Stimulated activated CD4-positive, alpha-beta T cell treated with anti-CD3 and anti-CD28 coated beads, TNF-alpha, amount 100 ng/mL, for 48 hours (primary cell): ENCODE data around the gene PYGB.
"Not testable (repeated sequence)": the region's sequence is repeated elsewhere in the genome, so short reads cannot be mapped to it uniquely, and the experiment has no call there.

Experiments
- DNase-seq, 3 donors: peaks; one replicate each; pipeline ENCODE4 v3.0.0-alpha.2; 2020; ENCODE audit warnings: low read depth in 3 of 3

The PYGB gene

GRCh38 chr20:25230166-25230831, 17.6 kb upstream of the PYGB start:
- DNase-seq = no peak

- no peak for DNase-seq
These were observed 14.7 kb upstream of the PYGB start for GRCh38 chr20:25233016-25233772.

- not testable (repeated sequence) for DNase-seq
These were observed 13.7 kb upstream of the PYGB start for GRCh38 chr20:25234009-25234849.

GRCh38 chr20:25236450-25237304, 11.2 kb upstream of the PYGB start:
- no peak for DNase-seq

- DNase-seq = peak in 2 of 3 donors; percentile 59 to 68
These were observed 10.1 kb upstream of the PYGB start for GRCh38 chr20:25237610-25238318.

GRCh38 chr20:25238319-25239037, 9.4 kb upstream of the PYGB start:
- DNase-seq = no peak

GRCh38 chr20:25239387-25240370, 8.2 kb upstream of the PYGB start:
- no peak for DNase-seq

GRCh38 chr20:25240851-25241658, 6.8 kb upstream of the PYGB start:
- DNase-seq = not testable (repeated sequence)

- not testable (repeated sequence) for DNase-seq
These were observed 6.3 kb upstream of the PYGB start for GRCh38 chr20:25241659-25241955.

GRCh38 chr20:25242231-25242630, 5.7 kb upstream of the PYGB start:
- DNase-seq = no peak

GRCh38 chr20:25243416-25243979, 4.4 kb upstream of the PYGB start:
- DNase-seq = no peak

- DNase-seq = no peak
These were observed 2.9 kb upstream of the PYGB start for GRCh38 chr20:25244976-25245375.

- no peak for DNase-seq
These were observed 2.4 kb upstream of the PYGB start for GRCh38 chr20:25245461-25245860.

- DNase-seq = no peak
These were observed 1.5 kb upstream of the PYGB start for GRCh38 chr20:25246182-25246999.

- no peak for DNase-seq
These were observed 826 bp upstream of the PYGB start for GRCh38 chr20:25247000-25247517.

- no peak for DNase-seq
These were observed 348 bp upstream of the PYGB start for GRCh38 chr20:25247518-25247955.

GRCh38 chr20:25248786-25249172, 894 bp downstream of the PYGB start:
- no peak for DNase-seq
